OCI-M2 (cell line): ENCODE data around the gene ATXN7.

Experiments
- DNase-seq: peaks from one replicate; lab custom pipeline; 2025; ENCODE audit not compliant: unreplicated experiment; lab: John Stamatoyannopoulos, UW

The ATXN7 gene

DNA sequence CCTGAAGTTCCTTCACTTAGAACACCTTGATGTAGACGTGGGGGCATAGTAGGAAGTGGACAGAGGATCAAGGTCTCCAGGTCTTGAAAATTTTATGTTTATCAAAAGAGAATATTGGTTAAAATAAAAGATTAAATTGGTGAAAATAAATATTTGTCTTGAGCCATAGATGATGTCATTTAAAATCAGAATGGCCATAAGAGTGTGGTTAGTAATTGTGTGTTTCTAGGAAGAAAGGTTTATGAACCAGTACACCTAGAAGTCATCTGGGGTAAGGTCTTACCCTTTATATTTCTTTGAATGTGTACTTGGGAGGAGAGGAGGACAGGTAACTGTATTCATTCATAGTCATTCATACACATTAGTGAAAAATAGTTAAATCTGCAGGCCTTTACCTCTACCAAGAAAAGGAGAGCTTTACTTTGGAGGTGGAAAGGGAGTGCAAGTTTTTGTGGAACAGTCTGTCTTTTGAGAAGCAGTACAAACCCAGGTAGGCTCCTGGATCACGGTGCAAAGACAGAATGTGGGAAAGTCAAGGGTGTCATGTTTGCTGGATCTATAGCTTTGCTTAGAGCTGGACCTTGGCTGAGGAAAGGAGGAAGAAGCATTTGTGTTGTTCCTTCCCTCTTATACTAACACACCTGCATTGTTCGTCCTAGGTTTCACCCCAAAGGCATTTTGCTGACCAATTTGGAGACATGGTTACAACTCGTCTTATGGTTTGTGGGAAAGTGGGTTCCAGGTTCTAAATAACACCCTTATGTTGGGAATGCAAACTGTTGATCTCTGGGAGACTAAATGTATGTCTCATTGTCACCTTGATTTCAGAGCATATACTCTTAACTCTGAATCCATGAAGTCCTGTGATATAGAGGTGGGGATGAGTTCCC is 42.3 kb downstream of the ATXN7 start:
- DNase-seq = no peak

DNA sequence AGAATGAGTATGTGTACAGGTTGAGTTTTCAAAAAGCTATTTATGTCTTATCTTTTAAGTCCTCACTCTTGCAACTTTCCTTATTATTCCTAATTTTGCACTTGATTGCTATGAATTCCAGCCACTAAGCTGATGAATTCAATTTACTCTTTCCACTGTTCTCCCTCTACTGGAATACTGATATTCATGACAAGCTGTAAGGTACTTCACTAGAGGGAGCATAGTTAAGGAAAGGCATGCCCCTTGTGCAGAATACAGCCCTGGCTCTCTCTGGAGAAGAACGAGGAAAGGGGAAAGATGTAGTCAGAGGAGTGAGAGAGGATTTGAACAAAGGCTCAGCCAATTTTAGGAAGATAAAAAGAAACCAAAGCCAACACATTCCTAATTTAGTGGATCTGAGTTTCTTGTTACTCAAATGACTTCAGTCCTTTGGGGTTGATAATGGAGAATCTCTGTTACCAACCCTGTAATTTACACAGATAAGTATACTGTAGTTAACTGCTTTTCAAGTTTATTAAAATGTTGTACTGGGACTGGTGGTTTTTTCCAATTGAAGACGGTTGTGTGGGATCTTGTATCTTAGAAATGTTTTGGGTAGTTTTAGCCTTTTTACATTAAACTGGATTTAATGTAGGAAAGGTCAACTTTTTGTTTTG is 44.5 kb downstream of the ATXN7 start:
- DNase-seq = no peak

DNA sequence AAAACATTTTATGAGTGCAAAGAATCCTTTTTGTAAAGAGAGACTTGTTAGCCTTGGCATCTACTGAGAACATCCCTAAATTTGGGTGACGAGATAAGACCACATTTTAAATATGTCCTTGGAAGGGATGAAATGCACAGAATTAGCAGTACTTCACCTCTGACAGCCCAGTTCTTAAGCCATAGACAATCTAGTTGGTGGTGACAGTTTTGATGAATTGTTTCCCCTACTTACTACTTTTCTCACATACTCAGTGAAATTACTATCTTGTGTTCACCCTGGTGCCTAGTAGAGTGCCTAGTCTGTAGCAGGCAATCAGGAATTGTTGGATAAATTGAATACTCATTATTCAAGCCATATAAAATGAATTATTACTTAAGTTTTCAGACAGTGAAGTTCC is 45.1 kb downstream of the ATXN7 start:
- DNase-seq = no peak

- no peak for DNase-seq
These were observed 45.8 kb downstream of the ATXN7 start for GRCh38 chr3:63909431-63909830.

- no peak for DNase-seq
These were observed 46.3 kb downstream of the ATXN7 start for GRCh38 chr3:63910001-63910400.

DNA sequence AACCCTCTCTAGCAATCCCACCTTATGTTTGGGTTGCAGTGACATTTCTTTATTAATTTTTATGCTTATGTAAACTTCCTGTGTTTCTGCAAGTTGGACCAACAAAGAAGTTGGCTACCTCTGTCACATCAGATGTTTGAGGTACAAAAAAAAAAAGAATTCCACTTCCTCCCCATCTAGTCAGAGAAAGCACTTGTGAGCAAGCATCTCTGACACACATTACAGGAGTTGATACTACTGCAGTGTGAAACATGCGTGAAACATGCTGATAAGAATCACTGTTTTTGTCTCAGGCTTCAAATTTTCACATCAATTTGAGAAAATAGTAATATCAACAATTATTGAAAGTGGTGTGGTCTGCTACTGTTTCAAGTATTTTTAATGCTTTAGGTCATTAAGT is 47.2 kb downstream of the ATXN7 start:
- DNase-seq = no peak

- DNase-seq = no peak
These were observed 47.8 kb downstream of the ATXN7 start for GRCh38 chr3:63911509-63911872.

GRCh38 chr3:63911873-63912767 is 48.5 kb downstream of the ATXN7 start, which contains the start of gene SCAANT1:
Gene SCAANT1 (minus strand): TSS chr3:63912383.
- DNase-seq = no peak

GRCh38 chr3:63912768-63913588 is 49.3 kb downstream of the ATXN7 start:
- DNase-seq = no peak

DNA sequence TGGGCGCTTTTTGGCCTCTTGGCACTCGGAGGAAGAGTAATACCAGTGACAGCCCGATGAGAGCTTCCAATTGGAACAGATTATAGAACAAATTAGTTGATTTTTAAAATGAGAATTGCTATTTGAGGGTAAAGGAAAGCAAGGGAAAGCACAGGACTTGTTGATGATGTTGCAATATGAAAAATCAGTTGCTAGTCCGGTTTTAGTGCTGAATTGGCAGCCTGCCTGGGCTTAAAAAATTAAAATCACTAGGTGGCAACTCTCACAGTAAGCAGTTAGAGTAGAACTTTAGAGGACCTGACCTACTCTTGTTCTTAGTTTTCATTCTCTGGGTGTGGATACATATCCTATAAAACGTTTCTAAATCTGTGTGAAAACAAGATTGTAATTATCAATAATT is 50.6 kb downstream of the ATXN7 start:
- no peak for DNase-seq

DNA sequence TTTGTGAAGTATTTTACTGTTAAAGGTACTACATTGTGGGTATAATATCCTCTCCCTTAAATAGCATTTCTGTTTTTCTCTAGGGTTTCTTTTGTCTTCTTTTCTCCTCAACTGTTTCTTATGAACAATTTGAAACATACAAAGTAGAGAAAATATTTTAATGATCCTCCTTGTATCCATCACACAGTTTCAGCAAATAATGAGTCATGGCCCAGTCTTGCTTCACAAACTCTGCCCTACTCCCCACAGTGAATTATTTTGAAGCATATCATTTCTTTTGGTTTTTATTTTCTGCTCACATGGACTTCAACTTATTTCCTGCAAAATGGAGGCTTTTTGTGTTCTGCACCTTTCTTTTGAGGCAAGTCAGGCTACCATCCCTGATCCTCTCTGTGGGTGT is 54.7 kb downstream of the ATXN7 start:
- DNase-seq = no peak

DNA sequence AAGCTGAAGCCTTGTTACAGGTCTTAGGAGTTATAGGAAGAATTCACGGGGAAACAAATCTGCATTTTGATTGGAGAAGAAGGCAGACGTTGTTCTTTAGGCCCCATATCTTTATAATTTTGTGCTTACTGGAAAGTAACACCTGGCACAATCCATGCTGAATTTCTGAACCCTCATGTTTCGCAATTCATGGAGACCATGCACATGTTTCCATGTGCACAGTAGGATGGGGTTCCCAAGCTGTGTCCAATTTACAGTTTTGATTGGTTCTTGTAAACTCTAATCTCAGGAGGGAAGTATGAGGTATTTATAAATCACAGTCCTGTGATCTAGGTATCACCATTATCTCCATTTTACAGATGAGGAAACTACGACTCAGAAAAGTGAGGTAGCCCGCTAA is 56.3 kb downstream of the ATXN7 start:
- no peak for DNase-seq

DNA sequence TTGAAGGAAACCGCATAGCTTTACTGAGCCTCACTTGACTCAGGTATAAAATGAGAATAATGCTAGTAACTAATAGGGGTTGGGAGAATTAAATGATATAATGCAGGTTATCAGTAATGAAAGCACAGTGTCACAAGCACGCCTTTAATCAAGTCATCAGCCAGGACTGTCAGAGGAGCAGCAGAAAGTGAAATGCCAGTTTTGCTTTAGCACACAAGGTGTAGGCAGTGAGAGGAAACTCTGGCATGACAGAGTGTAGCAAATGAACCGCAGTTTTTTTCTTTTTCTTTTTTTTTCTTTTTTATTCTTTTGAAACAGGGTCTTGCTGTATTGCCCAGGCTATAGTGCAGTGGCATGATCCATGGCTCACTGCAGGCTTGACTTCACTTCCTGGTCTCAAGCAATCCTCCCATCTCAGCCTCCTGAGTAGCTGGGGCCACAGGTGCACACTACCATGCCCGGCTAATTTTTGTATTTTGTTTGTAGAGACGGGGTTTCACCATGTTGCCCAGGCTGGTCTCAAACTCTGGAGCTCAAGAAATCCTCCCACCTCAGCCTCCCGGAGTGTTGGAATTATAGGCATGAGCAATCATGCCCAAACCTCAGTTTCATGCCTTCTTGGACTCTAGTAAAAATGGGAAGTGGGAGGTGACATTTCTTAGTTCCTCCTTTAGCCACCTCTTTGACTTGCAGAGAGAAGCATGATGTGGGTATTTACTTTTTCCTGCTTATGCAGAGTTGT is 58.2 kb downstream of the ATXN7 start:
- no peak for DNase-seq

DNA sequence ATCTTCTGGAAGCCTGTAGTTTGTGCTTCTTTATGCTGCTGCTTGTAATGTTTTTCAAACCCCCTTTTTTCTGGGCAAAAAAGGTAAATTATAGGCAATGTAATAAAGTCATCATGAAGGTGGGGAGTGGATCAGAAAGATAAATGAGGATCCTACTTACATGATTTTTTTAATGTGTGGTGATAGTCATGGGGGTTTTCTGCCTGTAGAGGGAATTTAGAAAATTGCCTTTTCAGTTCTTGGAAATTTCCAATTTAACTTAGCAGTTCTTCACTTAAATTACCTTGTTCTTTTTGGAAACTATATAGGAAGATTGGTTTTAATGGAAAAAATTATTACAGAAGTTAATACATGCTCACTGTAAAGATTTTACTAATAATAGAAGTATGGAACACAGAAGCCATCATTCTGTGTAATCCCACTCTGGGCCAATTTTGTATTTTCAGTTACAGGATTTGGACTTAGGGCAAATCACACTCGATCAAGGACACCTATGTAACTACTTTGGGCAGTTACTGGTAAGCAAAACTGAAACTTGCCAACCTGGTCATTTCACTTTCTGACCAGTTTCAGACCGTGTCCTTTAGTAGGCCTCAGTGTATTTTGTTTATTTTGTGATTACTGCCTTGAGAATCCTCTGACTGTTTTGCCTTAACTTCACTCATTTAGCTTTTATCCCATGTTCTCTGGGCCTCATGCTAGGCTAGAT is 59.0 kb downstream of the ATXN7 start:
- no peak for DNase-seq

GRCh38 chr3:63926309-63926708 is 62.6 kb downstream of the ATXN7 start:
- DNase-seq = no peak

DNA sequence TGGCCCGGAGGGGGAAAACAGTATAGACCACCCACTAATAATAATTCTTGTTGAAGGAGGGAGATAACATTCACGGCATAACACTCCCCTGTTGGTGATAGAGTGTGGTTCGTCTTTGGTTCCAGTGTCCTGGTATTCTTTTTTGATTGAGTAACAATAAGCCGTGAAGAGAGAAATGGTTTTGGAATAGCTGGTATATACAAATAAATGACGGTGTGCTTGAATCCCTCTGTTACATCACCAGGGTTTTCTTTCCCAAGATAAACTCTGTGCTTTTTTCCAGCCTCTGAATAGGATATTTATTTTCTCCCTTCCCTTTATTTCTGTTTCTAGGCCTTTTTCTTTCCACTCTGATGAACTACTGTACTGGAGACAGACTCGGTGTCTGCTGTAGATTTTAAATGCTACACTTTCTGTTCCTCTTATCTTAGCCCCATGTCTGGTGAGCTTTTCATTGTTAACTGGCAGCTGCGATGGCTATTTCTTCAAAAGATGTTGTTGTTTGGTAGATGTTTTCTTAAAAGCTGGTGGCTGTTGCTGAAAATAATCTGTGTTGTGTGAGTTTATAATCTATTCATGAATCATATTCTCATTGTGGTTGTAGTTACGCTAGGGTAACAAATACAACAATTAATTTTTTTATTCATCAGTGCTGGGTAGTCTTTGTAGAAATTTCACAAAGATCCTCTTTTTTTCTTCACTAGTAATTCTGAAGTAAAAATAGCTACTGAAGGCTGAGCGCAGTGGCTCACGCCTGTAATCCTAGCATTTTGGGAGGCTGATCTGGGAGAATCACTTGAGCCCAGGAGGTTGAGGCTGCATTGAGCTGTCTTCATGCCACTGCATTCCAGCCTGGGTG is 64.0 kb downstream of the ATXN7 start:
- no peak for DNase-seq

- DNase-seq = no peak
These were observed 67.6 kb downstream of the ATXN7 start for GRCh38 chr3:63931290-63931689.

DNA sequence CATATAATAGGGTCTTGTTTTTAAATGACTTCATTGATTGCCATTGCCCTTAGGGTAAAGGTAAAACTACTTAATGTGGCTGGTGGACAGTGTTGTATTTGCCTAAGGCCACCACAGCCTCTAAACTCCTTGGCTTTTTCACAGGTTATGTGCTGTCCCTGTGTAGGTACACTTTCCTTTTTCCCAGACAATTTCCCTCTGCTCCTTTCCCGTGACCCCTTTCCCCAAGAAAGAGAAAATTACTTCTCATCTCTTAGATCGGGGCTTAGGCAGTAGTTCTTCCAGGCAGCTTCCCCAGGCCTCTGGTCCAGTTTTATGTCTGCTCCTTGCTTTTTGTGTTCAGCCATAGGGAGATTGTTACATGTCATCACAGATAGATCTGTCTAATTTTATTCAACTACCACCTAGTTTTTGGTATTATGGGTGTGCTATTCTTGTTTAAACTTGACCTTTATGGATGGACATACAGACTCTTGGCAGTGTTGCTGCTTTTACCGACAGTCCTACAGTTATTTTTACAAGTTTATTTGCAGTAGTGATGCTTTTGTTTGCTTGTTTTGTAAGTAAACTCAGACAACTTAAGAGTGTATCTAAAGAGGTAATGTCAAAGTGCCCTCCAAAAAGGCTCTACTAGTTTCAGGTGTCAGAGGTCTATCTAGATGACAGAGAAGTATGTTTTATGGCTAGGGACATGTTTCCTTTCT is 69.0 kb downstream of the ATXN7 start:
- no peak for DNase-seq
